HG02970 (cell line): ENCODE measurements around the gene BHLHE23.

ENCODE experiments used
- ATAC-seq: cut with Tn5 transposase; IDR thresholded peaks from one replicate; pipeline ENCODE4 v1.9.1; 2021; ENCODE audit warnings: mild to moderate bottlenecking, moderate library complexity, moderate number of reproducible peaks; ENCODE audit not compliant: unreplicated experiment, low FRiP score

Gene BHLHE23

DNA sequence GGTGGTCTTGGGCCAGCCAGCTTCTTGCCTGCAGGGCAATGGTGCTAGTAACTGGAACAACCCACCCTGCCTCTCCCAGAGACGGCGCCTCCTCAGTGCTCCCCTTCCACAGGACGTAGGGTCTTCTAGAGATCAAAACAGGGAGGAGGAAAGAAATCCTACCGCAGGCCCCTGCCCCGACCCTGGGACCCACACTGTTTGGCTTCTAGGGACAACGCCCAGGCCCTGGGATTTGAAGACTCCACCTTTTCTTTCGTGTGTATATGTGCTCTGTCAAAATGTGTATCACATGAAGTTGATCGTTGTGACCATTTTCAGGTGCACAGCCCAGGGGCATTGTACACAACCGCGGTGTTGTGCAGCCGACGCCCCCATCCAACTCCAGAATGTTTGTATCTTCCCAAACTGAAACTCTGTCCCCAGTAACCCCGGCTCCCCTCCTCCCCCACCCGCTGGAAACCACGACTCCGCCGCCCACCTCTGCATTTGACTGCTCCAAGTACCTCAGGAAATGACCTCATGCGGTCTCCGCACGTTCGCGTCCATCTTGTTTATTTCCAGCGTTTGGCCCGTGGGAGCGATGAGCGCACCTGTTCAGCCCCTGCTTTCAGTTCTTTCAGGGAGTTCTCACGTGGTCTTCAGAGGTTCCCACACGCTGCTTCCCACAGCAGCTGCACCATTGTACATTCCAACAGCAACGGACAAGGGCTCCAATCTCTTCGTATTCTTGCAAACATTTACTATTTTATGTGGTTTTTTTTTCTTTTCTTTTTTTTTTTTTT lies 3.4 kb upstream of the BHLHE23 start:
- peak; percentile 46 for ATAC-seq

DNA sequence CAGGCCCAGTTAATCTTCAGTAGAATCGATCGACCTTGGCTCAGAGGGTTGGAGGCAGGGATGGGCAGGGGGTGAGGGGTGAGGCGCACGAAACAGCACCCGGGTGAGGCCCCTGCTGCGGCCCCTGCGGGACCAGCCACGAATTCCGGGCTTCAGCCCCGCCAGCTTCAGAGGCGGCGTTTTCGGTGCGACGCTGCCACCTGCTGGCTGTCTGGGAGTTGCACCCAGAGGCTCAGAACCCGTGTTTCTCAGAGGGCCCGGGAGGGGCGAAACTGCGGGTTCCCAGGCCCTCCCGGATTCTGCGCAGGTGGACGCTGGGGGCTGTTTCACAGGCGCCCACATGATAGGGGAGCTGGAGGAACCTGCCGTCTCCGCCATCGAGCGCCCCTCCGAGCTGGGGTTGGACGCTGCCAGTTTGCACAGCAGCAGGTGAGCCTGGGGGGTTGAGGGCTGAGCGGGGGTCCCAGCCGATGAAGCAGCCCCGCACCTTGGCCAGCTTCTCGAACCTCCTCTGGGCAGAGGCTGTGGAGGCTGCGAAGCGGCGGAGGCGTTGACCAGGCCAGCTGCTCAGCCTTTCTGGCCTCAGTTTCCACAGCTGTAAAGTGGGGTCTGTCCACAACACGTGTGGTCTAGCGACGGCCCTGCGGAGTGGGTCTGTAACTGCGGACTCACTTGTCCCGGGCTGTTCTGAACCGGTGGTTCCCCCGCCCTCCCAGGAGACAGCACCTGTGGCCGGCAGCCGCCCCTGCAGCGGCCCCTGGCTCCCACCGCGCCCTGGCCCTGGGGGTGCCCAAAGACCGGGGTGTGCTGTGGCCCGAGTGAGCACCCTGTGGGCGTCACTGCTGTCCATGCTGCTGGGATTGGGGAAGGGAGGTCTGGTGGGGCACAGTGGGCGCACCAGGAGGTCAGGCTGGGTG lies 2.5 kb upstream of the BHLHE23 start:
- peak; percentile 56 for ATAC-seq

DNA sequence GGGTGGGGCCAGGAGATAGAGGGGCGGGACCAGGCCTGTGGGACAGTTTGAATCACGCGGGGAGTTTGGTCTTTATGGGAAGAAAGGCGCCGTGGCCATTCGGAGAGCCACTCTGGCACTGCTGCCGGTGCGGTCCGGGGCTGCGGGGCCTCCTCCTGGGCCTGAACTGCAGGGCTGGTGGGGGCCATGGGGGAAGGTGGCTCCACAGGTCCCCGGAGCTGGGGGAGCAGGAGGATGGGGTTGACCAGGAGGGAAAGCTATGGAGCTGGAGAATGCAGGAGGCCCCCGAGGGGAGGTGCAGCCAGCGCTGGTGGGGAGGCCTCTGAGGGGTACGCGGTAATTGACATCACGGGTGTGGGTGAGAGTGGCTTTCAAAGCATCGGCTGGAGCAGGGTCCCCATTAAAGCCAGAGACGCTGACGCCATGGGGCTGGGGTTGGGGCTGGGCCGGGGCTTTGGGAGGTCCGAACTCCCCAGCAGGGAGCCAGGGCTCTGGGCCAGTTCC lies 1.8 kb upstream of the BHLHE23 start:
- no peak for ATAC-seq

DNA sequence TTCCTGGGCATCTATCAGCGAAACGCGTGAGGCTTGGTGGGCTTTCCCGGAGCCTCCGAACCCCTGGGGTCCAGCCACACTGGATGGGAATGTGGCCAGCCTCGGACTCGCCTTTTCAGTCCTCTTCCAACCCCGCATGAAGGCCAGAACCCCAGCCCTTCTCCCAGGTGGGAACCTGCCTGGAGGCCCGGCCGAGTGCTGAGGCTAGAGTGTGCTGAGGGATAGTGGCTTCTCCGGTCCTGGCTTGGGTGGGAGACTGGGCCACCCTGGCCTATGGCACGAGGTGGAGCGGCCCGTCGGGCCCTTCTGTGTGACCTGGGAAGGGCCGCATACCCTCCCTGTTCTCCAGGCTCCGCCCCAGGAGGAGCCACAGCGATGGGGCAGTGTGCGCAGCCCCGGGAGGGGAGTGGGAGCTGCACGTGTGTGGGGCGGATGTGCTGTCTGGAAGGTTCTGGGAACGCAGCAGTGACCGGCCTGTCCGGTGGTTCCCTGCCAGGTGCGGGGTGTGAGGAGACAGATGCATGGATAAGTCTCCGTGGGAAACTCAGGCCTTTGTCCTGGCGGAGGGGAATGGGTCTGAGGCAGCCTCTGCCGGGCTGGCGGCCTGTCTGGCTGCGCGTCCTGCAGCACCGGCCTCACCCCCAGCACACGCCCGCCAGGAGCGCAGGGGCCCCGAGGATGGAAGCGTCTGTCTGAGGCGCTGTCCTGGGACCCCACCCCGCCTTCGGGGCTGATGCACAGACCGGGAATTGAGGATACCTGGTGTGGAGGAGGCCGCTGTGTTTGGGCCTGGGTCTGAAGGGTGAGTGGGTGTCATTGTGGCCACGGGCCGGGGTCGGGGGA lies 1.1 kb upstream of the BHLHE23 start:
- no peak for ATAC-seq

DNA sequence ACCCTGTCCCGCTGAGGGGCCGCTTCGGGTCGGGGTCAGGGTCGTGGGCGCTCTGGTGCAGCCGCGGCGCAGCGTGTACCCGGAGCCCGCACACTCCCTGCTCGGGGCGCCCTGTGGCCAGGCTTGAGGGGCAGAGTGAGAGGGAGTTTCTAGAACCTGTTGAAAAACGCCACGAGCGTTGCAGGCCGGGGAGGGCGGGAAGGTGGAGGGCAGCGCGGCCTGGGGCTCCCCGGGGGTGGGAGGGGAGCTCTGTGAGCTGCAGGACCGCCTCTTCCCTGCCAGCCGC lies 539 bp upstream of the BHLHE23 start:
- ATAC-seq, result no peak

DNA sequence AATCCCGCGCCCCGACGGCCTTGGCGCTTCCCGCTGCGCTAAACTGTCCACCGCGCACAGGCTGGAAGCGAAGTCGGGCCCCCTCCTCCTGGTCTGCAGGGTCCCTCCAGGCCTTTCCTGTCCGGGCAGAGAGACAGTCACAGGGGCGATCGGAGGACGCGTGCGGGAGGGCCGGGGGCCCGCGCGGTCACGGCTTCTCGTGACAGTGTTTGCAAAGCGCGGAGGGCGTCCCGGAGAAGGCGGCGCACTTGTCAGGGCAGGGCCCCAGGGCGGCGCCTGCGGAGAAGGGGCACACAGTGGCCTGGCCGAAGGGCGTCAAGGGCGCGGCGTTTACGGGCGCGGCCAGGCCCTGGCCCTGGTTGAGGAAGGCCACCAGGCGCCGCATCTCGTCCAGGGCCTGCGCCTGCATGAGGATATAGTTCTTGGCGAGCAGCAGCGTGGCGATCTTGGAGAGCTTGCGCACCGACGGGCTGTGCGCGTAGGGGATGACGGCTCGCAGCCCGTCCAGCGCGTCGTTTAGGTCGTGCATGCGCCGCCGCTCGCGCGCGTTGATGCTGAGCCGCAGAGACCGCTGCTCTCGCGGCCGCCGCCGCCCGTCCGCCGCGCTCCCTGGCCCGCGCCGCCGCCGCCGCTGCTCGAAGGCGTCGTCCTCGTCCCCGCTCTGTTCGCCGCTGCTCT lies 763 bp downstream of the BHLHE23 start:
- ATAC-seq, result no peak

DNA sequence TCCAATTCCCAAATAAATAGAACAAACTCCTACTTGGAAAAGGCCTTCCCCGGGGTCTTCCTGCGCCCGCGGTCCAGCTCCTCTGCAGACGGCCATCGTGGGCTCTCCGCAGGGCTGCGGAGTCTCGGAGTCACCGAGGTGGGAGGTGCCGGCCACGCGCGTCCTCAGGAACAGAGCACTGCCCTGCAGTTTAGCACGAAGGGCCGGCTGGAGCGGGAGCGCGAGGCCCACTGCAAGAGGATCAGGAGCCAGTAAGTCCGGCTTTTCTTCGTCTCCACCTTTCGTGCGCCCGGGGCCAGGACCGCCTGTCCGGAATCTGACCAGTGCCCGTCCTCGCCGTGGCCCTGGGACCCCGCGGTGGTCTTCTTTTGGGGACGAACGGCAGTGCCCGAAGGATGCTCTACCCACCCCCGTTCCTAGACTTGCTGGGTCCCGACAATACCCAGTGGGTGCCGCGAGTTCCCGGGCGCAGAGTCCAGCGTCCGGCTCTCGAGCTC lies 1.4 kb downstream of the BHLHE23 start:
- no peak for ATAC-seq

DNA sequence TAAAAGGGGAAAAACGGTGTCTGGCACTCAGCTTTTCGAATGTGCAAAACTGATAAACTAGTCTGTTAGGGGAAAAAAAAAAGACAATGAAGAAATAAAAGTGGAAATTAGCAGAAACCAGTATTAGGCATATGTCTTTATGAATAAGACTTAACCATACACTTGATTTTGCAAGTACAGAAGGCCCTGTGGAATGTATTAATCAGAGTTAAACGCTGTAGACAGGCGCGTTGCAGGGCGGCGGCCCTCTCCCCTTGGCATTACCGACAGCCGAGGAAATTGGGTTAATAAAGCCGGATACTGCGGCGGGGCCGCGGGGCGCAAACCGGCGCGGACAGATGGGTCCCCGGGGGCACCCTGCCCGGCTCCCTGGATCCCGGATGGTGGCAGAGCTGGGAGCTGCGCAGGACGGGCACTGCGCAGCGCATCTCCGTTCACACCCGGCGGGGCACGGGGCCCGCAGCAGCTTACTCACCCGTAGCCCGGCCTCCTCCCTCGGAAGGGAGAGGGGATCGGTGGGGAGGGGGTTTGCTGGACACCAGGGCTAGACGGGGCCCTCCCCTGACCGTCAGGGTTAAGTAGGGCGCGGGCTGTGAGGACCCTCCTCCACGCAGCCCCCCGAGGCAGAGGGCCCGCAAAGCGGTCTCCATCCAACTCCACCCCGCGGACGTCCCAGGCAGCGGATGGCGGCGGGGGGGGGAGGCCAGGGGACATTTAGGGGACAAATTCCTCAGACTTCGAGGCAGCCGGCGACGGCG lies 2.0 kb downstream of the BHLHE23 start:
- ATAC-seq, result no peak

DNA sequence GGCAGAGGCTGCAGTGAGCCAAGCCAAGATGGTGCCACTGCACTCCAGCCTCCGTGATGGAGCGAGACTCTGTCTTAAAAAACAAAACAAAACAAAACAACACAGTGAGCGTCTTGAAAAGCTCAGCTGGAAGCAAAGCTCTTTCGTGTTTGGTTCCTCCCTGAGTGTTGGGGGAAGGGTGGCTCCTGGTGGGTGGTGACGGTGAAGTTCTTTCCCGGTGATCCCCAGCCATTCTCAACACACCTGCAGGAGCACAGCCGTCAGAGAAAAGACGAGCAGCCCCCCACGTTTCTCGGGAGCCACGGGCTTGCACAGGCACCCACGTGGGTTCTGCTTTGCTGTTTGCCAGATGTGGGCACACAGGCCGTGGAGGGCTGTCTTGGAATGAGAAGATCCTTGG lies 3.2 kb downstream of the BHLHE23 start:
- ATAC-seq, result no peak

DNA sequence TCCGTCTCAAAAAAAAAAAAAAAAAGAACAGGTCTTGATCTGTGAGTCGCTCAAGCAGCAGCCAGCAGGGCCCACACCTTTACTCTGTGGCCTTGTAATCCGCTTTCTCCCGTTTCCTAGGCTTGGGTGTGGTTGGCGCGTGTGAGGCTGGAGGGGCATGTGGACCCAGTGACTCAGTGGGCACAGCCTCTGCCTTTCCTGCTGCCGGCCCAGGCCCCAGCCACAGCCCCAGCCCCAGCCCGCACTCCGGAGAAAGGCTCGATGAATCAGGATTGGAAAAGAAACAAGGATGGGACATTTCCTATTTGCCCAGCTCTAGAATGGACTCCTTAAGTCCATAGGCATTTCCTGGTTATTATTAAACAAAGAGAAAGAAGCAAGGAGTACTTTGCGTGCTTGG lies 4.3 kb downstream of the BHLHE23 start:
- no peak for ATAC-seq

DNA sequence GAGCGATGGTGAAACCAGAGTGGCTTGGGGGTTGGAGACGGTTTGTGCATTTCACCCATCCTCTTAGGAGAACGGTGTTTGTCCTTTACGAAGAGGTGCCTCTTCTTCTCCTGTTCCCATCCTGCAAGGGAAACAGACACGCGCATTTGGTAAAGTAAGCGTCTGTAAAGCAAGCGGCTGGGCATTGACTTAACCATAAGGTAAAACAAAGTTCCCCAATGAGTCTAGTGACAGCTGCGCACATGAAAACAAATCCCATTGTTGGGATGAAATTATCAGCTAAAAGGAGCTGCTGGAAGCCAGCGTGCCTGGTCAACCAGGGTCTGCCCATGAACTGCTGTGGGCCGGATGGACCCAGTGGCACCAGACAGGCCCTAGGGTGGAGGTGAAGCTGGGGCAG lies 5.8 kb downstream of the BHLHE23 start:
- no peak for ATAC-seq

DNA sequence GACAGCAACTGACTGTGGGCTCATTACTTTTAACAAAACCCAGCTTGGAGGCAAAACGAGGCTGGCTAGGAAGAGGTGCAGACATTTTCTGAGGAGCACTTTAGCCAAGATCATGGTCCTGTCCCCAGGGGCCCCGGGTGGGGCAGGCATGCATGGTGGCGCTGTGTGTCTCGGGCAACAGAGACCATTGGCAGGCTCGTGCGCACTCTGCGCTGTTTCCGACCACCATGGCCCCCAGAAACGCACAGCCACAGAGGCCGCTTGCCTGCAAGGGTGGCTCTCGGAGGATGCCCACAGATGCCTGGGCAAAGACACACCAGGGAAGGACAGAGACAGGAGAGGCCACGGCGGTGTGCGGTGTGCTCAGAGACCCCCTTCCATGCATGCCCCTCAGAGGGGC lies 6.7 kb downstream of the BHLHE23 start:
- no peak for ATAC-seq

DNA sequence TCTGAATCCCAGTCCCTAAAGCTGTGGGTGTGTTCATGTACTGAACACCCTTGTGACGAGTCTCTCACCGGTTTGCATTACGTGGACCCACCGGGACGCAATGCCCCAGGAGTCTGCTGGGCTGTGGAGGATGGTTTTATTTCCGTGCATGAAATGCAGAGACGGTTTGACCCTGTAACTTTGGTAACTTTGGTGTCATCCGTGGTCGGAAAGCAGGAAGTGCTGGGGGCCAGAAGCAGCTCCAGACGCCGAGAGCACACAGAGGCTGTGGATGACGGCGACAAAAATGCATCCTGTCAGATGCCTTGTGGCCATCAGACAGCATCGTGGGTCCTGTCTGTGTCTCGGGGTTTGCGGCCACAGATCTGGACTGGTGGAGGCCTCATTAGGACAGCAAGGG lies 7.2 kb downstream of the BHLHE23 start:
- no peak for ATAC-seq

DNA sequence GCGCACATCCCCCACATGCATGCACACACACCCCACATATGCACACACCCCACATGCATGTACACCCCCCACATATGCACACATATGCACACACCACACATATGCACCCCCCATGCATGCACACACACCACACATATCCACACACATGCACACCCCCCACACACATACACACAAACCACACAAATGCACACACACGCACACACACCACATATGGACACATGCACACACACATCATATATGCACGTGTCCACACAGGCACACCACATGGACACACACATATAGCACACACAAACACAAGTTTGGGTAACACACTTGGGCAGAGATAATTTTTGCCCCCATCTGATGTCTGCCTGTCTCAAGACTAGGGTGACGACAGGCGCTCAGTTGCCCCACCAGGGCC lies 8.3 kb downstream of the BHLHE23 start:
- no peak for ATAC-seq

DNA sequence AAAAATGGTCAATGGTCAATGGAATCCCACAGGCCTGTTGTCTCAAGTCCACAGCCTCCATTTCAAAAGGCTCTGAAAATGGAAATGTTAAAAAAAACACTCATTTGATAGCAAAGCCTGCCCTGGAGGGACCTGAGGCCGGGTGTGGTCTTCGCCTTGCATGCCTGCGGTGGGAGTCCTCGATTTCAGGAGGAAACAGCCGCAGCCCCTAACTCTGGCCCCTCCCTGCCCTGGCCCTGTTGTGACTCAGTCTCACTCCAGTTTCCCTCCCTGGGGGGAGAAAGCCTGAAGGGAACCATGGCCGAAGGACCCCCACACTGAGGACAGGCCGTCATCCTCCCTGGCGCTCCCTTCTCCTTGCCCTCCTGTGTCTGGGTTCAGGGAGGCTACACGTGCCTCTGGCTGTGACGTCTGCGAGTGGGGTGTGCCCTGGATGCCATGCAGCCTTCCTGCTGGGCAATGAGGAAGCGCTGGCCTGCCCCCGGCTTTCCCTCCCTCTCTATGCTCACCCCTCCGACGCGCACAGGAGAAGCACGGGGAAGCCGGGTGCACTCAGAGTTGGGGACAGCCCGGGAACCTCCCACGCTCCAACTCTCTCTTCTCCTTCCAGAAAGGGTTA lies 9.2 kb downstream of the BHLHE23 start:
- ATAC-seq, result no peak

DNA sequence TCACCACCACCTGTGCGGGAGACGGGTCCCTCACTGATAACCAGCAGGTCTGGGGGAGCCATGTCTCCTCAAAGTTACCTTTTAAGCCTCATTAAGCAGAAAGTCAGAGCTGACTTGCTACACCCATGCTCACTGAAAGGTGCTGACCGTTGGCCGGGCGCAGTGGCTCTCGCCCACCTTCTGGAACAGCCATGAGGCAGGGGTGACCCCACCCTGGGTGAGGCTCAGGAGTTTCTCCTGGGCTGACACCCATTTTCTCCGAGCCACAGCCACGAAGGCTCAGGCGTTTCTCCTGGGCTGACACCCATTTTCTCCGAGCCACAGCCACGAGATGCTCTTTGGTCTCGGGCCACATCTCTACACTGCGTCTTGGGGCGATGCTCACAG lies 10.2 kb downstream of the BHLHE23 start:
- no peak for ATAC-seq

DNA sequence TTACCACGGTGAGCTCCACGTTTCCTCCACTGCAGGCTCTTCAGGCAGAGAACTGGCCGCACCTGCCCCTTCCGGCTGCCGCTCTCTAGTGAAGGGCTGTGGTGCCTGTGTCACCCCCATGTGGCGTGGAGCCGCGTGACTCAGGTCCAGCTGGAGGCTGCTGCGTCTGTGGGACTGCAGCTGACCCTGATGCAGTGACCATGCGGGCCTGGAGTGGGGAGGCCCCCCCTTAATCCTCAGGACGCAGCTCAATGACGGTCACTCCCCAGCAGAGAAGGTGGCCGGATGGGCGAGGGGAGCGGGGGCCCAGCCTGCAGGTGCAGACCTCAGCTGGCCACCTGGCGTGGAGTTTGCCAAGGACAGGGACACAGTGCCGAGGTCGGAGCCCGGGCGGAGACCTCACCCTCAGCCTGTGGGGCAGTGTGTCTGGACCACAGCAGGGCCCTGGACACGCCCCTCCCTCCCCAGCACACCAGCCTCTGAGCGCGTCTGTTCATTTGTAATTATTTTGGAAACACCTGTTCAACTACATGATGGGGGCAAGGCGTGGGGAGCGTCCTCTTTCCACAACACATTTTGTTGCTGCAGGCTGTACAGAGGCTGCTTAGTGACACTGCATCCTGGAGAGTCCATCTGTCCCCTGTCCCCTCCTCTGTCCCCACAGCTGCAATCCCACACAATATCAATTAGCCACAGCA lies 10.7 kb downstream of the BHLHE23 start:
- ATAC-seq, result no peak

DNA sequence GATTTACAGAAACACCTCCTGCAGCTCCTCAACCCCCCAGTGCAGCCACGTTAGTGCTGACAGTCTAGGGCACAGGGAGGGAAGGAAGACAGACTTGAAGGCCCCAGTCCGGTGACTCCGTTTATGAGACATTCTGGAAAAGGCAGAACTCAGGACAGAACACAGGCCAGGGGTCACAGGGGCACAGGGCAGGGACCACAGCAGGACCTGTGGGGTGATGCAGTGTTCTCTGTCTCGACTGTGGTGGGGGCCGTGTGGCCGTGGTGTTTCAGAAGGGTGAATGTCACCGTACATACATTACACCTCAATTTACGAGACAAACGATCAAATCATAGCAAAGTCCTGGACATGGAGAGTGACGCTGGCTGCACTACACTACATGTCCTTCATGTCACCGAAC lies 11.3 kb downstream of the BHLHE23 start:
- ATAC-seq, result no peak
